VCaP (cell line): Measurements from ENCODE around the gene TAF11L3.
"Not testable (repeated sequence)": the region's sequence is repeated elsewhere in the genome, so short reads cannot be mapped to it uniquely, and the experiment has no call there.

Experiments
- H3K27ac ChIP-seq: fragments of 450-650 bp; 2 replicates; pipeline ENCODE4 v1.5.1; 2017
- CTCF ChIP-seq: fragments of 450-650 bp; conservative IDR thresholded peaks from 2 replicates; pipeline ENCODE4 v1.5.1; 2017; ENCODE audit warnings: mild to moderate bottlenecking, moderate library complexity

The TAF11L3 gene

DNA sequence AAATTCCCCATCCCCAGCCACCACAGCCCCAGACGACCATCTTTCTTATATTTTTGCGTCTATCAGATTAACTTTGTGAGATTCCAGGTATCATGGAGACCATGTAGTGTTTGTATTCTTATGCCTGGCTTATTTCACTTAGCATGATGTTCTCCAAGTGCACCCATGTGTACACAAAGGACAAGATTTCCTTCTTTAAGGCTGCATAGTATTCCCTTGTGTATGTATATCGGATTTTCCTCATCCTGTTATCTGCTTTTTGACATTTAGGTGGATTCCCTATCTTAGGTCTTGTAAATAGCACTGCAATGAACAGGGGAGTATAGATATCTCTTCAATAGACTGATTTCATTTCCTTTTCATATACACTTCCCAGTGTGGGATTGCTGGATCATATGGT lies 25.4 kb upstream of the TAF11L3 start:
- no peak overlapping the region for H3K27ac ChIP-seq
- no peak for TF ChIP-seq CTCF

GRCh38 chr5:17497446-17497845 lies 20.7 kb upstream of the TAF11L3 start:
- TF ChIP-seq CTCF, result no peak
- H3K27ac ChIP-seq, result no peak overlapping the region

- H3K27ac ChIP-seq, result not testable (repeated sequence)
These were observed 20.2 kb upstream of the TAF11L3 start, which contains the start of gene TAF11L2 for GRCh38 chr5:17497931-17498330. Gene TAF11L2, plus strand, starts transcription at chr5:17498231.

DNA sequence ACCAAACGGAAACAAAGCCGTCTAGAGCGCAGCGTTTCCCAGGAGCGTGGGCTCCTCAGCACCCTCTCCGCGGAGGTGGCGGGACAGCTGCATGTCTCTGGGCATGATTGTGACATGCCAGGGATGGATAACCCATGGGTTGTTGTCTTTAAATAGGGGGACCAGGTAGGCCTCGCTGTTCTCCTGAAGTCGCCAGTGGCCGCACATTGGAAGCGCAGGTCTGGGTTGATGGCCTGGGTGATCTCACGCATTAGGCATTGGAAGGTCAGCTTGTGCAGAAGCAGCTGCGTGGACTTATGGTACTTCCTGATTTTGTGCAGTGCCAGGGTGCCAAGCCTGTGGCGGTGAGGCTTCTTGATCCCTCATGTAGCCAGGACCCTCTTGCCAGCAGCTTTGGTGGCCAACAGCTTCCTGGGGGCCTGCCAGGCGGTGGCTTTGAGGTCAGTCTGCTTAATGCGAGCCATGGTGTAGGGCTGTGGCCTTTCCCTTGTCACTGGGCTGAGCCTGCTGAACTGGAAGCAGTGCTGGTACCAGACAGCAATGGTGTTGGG lies 6.3 kb upstream of the TAF11L3 start:
- H3K27ac ChIP-seq, result no peak overlapping the region
- no peak for TF ChIP-seq CTCF

GRCh38 chr5:17517526-17517925 lies 641 bp upstream of the TAF11L3 start:
- not testable (repeated sequence) for H3K27ac ChIP-seq

GRCh38 chr5:17519508-17519907 lies 1.3 kb downstream of the TAF11L3 start:
- not testable (repeated sequence) for H3K27ac ChIP-seq

- not testable (repeated sequence) for H3K27ac ChIP-seq
These were observed 3.3 kb downstream of the TAF11L3 start, which contains the start of gene TAF11L4 for GRCh38 chr5:17521501-17521900. Gene TAF11L4, plus strand, starts transcription at chr5:17521801.

GRCh38 chr5:17524935-17525334 lies 6.8 kb downstream of the TAF11L3 start, which contains the start of gene TAF11L5:
Gene TAF11L5, plus strand, starts transcription at chr5:17525235.
- not testable (repeated sequence) for H3K27ac ChIP-seq

GRCh38 chr5:17526504-17526903 lies 8.3 kb downstream of the TAF11L3 start:
- not testable (repeated sequence) for H3K27ac ChIP-seq

- not testable (repeated sequence) for H3K27ac ChIP-seq
These were observed 10.2 kb downstream of the TAF11L3 start, which contains the start of gene TAF11L6 for GRCh38 chr5:17528369-17528768. Gene TAF11L6, plus strand, starts transcription at chr5:17528669.
